ENCODE results near the gene CDK9. TPM values are rescaled to one million over a fixed set of nuclear protein-coding genes. Genes with fewer than 3 reads are reported as not detected.

Gene CDK9
- total and polyA plus RNA-seq, 10 of the 15 experiments (the other 5 are each of a cell fraction or from before 2014, with no cell fraction given): 7.3 to 92.6 (median 51.6) TPM

DNA sequence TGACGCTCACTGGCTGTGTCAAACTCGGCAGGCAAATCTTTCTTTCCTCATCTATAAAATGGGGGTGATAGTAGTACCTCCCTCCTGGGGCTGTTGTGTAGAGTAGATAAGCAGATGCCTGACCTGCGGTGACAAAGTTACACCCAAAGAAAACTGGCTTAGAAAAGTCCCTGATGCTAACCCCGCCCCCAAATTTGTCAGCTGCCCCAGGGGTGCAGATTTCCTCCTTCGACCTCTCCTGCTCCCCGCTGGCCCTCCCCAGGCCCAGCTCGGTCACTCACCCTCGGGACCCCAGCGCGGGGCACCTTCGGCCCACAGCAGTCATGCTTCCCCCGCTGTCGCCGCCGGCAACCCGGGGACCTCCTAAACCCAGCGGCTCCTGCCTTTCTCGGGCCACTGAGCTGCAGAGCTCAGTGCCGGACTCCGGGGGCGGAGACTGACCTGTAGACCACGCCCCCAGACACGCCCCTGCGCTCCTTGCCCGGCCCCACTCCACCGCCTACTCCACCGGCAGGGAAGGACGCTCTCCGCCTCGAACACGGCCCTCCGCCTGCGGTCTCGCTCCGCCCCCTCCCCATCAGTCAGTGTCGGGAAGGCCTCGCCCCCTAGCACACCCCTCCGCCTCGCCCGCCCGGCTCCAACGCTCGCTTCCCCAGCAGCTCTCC is 14.8 kb upstream of the CDK9 start (continued):
- TF ChIP-seq, protein P1, sequence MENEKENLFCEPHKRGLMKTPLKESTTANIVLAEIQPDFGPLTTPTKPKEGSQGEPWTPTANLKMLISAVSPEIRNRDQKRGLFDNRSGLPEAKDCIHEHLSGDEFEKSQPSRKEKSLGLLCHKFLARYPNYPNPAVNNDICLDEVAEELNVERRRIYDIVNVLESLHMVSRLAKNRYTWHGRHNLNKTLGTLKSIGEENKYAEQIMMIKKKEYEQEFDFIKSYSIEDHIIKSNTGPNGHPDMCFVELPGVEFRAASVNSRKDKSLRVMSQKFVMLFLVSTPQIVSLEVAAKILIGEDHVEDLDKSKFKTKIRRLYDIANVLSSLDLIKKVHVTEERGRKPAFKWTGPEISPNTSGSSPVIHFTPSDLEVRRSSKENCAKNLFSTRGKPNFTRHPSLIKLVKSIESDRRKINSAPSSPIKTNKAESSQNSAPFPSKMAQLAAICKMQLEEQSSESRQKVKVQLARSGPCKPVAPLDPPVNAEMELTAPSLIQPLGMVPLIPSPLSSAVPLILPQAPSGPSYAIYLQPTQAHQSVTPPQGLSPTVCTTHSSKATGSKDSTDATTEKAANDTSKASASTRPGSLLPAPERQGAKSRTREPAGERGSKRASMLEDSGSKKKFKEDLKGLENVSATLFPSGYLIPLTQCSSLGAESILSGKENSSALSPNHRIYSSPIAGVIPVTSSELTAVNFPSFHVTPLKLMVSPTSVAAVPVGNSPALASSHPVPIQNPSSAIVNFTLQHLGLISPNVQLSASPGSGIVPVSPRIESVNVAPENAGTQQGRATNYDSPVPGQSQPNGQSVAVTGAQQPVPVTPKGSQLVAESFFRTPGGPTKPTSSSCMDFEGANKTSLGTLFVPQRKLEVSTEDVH (IDR thresholded peaks at IDR 0.05; ENCODE audit: low read depth, partially characterized antibody): no peak
- TF ChIP-seq, protein P2, sequence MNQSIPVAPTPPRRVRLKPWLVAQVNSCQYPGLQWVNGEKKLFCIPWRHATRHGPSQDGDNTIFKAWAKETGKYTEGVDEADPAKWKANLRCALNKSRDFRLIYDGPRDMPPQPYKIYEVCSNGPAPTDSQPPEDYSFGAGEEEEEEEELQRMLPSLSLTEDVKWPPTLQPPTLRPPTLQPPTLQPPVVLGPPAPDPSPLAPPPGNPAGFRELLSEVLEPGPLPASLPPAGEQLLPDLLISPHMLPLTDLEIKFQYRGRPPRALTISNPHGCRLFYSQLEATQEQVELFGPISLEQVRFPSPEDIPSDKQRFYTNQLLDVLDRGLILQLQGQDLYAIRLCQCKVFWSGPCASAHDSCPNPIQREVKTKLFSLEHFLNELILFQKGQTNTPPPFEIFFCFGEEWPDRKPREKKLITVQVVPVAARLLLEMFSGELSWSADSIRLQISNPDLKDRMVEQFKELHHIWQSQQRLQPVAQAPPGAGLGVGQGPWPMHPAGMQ (IDR thresholded peaks at IDR 0.05; ENCODE audit: borderline replicate concordance): no peak
- TF ChIP-seq POLR2A (IDR thresholded peaks at IDR 0.05; ENCODE audit: low read depth, low read length) (peak; percentile 78), MEF2A (IDR thresholded peaks at IDR 0.05; ENCODE audit: insufficient read depth, low read depth, low read length) (no peak), BRCA1 (IDR thresholded peaks at IDR 0.05; ENCODE audit: low read depth, low read length) (no peak; the same call in 1 of the 2 replicates), RAD51 (IDR thresholded peaks at IDR 0.05) (0 out of 2 replicates have a peak, but pooled peaks have one; percentile 21)
- TF ChIP-seq, protein P3, sequence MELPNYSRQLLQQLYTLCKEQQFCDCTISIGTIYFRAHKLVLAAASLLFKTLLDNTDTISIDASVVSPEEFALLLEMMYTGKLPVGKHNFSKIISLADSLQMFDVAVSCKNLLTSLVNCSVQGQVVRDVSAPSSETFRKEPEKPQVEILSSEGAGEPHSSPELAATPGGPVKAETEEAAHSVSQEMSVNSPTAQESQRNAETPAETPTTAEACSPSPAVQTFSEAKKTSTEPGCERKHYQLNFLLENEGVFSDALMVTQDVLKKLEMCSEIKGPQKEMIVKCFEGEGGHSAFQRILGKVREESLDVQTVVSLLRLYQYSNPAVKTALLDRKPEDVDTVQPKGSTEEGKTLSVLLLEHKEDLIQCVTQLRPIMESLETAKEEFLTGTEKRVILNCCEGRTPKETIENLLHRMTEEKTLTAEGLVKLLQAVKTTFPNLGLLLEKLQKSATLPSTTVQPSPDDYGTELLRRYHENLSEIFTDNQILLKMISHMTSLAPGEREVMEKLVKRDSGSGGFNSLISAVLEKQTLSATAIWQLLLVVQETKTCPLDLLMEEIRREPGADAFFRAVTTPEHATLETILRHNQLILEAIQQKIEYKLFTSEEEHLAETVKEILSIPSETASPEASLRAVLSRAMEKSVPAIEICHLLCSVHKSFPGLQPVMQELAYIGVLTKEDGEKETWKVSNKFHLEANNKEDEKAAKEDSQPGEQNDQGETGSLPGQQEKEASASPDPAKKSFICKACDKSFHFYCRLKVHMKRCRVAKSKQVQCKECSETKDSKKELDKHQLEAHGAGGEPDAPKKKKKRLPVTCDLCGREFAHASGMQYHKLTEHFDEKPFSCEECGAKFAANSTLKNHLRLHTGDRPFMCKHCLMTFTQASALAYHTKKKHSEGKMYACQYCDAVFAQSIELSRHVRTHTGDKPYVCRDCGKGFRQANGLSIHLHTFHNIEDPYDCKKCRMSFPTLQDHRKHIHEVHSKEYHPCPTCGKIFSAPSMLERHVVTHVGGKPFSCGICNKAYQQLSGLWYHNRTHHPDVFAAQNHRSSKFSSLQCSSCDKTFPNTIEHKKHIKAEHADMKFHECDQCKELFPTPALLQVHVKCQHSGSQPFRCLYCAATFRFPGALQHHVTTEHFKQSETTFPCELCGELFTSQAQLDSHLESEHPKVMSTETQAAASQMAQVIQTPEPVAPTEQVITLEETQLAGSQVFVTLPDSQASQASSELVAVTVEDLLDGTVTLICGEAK (IDR thresholded peaks at IDR 0.05; ENCODE audit: borderline replicate concordance): no peak
- TF ChIP-seq, protein P4, sequence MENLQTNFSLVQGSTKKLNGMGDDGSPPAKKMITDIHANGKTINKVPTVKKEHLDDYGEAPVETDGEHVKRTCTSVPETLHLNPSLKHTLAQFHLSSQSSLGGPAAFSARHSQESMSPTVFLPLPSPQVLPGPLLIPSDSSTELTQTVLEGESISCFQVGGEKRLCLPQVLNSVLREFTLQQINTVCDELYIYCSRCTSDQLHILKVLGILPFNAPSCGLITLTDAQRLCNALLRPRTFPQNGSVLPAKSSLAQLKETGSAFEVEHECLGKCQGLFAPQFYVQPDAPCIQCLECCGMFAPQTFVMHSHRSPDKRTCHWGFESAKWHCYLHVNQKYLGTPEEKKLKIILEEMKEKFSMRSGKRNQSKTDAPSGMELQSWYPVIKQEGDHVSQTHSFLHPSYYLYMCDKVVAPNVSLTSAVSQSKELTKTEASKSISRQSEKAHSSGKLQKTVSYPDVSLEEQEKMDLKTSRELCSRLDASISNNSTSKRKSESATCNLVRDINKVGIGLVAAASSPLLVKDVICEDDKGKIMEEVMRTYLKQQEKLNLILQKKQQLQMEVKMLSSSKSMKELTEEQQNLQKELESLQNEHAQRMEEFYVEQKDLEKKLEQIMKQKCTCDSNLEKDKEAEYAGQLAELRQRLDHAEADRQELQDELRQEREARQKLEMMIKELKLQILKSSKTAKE (IDR thresholded peaks at IDR 0.05; ENCODE audit: low read depth, poor library complexity, severe bottlenecking): no peak
- TF ChIP-seq, protein P5, sequence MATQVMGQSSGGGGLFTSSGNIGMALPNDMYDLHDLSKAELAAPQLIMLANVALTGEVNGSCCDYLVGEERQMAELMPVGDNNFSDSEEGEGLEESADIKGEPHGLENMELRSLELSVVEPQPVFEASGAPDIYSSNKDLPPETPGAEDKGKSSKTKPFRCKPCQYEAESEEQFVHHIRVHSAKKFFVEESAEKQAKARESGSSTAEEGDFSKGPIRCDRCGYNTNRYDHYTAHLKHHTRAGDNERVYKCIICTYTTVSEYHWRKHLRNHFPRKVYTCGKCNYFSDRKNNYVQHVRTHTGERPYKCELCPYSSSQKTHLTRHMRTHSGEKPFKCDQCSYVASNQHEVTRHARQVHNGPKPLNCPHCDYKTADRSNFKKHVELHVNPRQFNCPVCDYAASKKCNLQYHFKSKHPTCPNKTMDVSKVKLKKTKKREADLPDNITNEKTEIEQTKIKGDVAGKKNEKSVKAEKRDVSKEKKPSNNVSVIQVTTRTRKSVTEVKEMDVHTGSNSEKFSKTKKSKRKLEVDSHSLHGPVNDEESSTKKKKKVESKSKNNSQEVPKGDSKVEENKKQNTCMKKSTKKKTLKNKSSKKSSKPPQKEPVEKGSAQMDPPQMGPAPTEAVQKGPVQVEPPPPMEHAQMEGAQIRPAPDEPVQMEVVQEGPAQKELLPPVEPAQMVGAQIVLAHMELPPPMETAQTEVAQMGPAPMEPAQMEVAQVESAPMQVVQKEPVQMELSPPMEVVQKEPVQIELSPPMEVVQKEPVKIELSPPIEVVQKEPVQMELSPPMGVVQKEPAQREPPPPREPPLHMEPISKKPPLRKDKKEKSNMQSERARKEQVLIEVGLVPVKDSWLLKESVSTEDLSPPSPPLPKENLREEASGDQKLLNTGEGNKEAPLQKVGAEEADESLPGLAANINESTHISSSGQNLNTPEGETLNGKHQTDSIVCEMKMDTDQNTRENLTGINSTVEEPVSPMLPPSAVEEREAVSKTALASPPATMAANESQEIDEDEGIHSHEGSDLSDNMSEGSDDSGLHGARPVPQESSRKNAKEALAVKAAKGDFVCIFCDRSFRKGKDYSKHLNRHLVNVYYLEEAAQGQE (IDR thresholded peaks at IDR 0.05; ENCODE audit: low read depth, low read length): no peak
- TF ChIP-seq, protein P6, sequence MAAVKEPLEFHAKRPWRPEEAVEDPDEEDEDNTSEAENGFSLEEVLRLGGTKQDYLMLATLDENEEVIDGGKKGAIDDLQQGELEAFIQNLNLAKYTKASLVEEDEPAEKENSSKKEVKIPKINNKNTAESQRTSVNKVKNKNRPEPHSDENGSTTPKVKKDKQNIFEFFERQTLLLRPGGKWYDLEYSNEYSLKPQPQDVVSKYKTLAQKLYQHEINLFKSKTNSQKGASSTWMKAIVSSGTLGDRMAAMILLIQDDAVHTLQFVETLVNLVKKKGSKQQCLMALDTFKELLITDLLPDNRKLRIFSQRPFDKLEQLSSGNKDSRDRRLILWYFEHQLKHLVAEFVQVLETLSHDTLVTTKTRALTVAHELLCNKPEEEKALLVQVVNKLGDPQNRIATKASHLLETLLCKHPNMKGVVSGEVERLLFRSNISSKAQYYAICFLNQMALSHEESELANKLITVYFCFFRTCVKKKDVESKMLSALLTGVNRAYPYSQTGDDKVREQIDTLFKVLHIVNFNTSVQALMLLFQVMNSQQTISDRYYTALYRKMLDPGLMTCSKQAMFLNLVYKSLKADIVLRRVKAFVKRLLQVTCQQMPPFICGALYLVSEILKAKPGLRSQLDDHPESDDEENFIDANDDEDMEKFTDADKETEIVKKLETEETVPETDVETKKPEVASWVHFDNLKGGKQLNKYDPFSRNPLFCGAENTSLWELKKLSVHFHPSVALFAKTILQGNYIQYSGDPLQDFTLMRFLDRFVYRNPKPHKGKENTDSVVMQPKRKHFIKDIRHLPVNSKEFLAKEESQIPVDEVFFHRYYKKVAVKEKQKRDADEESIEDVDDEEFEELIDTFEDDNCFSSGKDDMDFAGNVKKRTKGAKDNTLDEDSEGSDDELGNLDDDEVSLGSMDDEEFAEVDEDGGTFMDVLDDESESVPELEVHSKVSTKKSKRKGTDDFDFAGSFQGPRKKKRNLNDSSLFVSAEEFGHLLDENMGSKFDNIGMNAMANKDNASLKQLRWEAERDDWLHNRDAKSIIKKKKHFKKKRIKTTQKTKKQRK (IDR thresholded peaks at IDR 0.05; ENCODE audit: low read depth, low read length): no peak
